Loucy (cell line): ENCODE data around the gene CADM1.

Experiments
- EZH2phosphoT487 ChIP-seq: fragments of 200-600 bp; IDR thresholded peaks from 2 replicates; pipeline ENCODE4 v1.6.1; 2018; ENCODE audit warnings: antibody characterized with exemption, mild to moderate bottlenecking, moderate library complexity, borderline replicate concordance
- TF ChIP-seq, protein P1 (sequence below): fragments of 200-600 bp; sonication (generic); conservative IDR thresholded peaks from 2 replicates; pipeline ENCODE4 v1.5.1; 2014; ENCODE audit warnings: mild to moderate bottlenecking, antibody characterized with exemption, low read length

- TF ChIP-seq, protein P1, sequence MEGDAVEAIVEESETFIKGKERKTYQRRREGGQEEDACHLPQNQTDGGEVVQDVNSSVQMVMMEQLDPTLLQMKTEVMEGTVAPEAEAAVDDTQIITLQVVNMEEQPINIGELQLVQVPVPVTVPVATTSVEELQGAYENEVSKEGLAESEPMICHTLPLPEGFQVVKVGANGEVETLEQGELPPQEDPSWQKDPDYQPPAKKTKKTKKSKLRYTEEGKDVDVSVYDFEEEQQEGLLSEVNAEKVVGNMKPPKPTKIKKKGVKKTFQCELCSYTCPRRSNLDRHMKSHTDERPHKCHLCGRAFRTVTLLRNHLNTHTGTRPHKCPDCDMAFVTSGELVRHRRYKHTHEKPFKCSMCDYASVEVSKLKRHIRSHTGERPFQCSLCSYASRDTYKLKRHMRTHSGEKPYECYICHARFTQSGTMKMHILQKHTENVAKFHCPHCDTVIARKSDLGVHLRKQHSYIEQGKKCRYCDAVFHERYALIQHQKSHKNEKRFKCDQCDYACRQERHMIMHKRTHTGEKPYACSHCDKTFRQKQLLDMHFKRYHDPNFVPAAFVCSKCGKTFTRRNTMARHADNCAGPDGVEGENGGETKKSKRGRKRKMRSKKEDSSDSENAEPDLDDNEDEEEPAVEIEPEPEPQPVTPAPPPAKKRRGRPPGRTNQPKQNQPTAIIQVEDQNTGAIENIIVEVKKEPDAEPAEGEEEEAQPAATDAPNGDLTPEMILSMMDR: no peak
- TF ChIP-seq EZH2phosphoT487: no peak
Observed at GRCh38 chr11:115503886-115504275, 334 bp downstream of the CADM1 start.
